Measurements from ENCODE around the gene PCYOX1L. TPM values are rescaled to one million over a fixed set of nuclear protein-coding genes. Genes with fewer than 3 reads are reported as not detected.

PCYOX1L gene
- total and polyA plus RNA-seq, 2 experiments from 2014 or later, result 6.7 to 14.7 TPM

- no peak for TF ChIP-seq REST (IDR thresholded peaks at IDR 0.05; ENCODE audit: unreplicated experiment)
- TF ChIP-seq ETS1 (IDR thresholded peaks at IDR 0.05), result no peak
- TF ChIP-seq STAT1 (IDR thresholded peaks at IDR 0.05; ENCODE audit: unreplicated experiment), result no peak
Measured at GRCh38 chr5:149366169-149366729, 8.4 kb downstream of the PCYOX1L start (continued).

- TF ChIP-seq POLR2AphosphoS5 (IDR thresholded peaks at IDR 0.05; ENCODE audit: low read depth) (no peak), CTCF (conservative IDR thresholded peaks at IDR 0.05; ENCODE audit: low read depth in 2 of 2) (peak; percentile 85 to 94)
- ATAC-seq (peak; percentile 86), DNase-seq (ENCODE audit: low spot score) (peak; percentile 96)
- Mint-ChIP-seq H3K36me3 (ENCODE audit: low read depth) (peaks cover 4% of the 10 kb centered on the region; the same call in 2 of the 3 replicates), H3K9me3 (no peaks in the 10 kb centered on the region), H3K27ac (peak overlapping the region; percentile 90), H3K4me3 (no peak overlapping the region), H3K27me3 (ENCODE audit: insufficient read depth, low read depth, poor library complexity) (peaks cover 9% of the 10 kb centered on the region), H3K4me1 (peaks cover 20% of the 10 kb centered on the region)
- Histone ChIP-seq H3K4me2 (no peak overlapping the region), H3K4me1 (ENCODE audit: insufficient read depth) (peaks cover 3% of the 10 kb centered on the region; the same call in 1 of the 2 replicates), H4K20me1 (replicated peaks; ENCODE audit: insufficient read depth) (no peaks in the 10 kb centered on the region), H3K27me3 (ENCODE audit: insufficient read depth) (no peaks in the 10 kb centered on the region), H2AFZ (no peak overlapping the region; the same call in 1 of the 2 replicates), H3K79me2 (replicated peaks; ENCODE audit: insufficient read depth) (no peaks in the 10 kb centered on the region), H3K9me2 (ENCODE audit: insufficient read depth) (no peaks in the 10 kb centered on the region; the same call in 1 of the 2 replicates), H3F3A (replicated peaks; ENCODE audit: low read depth) (no peaks in the 10 kb centered on the region), H3K36me3 (ENCODE audit: insufficient read depth) (no peaks in the 10 kb centered on the region), H3K27ac (ENCODE audit: low read depth) (no peak overlapping the region), H3K4me3 (no peak overlapping the region)
Measured at GRCh38 chr5:149367249-149367971, 9.6 kb downstream of the PCYOX1L start.

Measured in GM23338 (cell line).